ENCODE data around the gene USO1.

The USO1 gene

DNA sequence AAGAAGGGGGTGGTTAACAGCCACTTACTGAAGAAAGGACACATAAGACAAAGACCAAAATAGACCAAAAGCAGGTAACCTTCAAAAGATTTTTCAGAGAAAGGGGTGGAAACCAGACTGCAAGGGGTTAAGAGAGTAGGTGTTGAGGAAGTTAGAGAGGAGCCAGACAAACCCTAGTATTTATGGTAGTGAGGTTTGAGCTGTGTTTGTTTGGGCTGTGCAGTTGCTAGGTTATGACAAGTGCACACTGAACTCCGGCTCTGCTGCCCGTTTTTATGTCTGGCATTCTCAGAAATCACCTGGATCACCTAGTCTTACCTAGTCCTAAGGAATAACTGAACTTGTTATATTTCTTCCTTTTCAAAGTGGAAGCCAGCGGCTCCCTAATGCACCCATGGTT lies 28.3 kb upstream of the USO1 start:
- Histone ChIP-seq H3K27me3 (ENCODE audit: insufficient read depth, low read length, poor library complexity) (no peaks in the 10 kb centered on the region), H3K4me1 (ENCODE audit: insufficient read depth, low read length) (no peaks in the 10 kb centered on the region), H3K4me3 (ENCODE audit: low read depth in 1 of 2, low read length in 2 of 2) (no peak overlapping the region), H3K9ac (ENCODE audit: low read depth, low read length) (no peak overlapping the region), H3K79me2 (ENCODE audit: insufficient read depth, low read length) (no peaks in the 10 kb centered on the region), H3K4me2 (ENCODE audit: insufficient read depth, low read length) (no peak overlapping the region), H3K9me3 (ENCODE audit: insufficient read depth, low read length, severe bottlenecking) (no peaks in the 10 kb centered on the region), H2AFZ (ENCODE audit: low read depth, low read length) (no peak overlapping the region), H3K36me3 (ENCODE audit: insufficient read depth, low read length) (no peaks in the 10 kb centered on the region), H4K20me1 (ENCODE audit: insufficient read depth, low read length) (no peaks in the 10 kb centered on the region), H3K27ac (ENCODE audit: low read length) (no peak overlapping the region)
- TF ChIP-seq CTCF (IDR thresholded peaks at IDR 0.05; ENCODE audit: borderline replicate concordance, extremely low read depth, low read length, poor library complexity, severe bottlenecking), result no peak
- TF ChIP-seq EZH2 (IDR thresholded peaks at IDR 0.05; ENCODE audit: borderline replicate concordance, low read depth, low read length, severe bottlenecking), result no peak
- DNase-seq (no peak), ATAC-seq (ENCODE audit: insufficient read depth, low read depth) (no peak)

- Histone ChIP-seq H3K4me3 (ENCODE audit: low read depth in 1 of 2, low read length in 2 of 2) (no peak overlapping the region), H3K9ac (ENCODE audit: low read depth, low read length) (no peak overlapping the region), H4K20me1 (ENCODE audit: insufficient read depth, low read length) (no peaks in the 10 kb centered on the region), H3K27me3 (ENCODE audit: insufficient read depth, low read length, poor library complexity) (no peaks in the 10 kb centered on the region), H3K4me2 (ENCODE audit: insufficient read depth, low read length) (no peak overlapping the region), H2AFZ (ENCODE audit: low read depth, low read length) (no peak overlapping the region), H3K27ac (ENCODE audit: low read length) (no peak overlapping the region), H3K36me3 (ENCODE audit: insufficient read depth, low read length) (no peaks in the 10 kb centered on the region), H3K4me1 (ENCODE audit: insufficient read depth, low read length) (no peaks in the 10 kb centered on the region), H3K9me3 (ENCODE audit: insufficient read depth, low read length, severe bottlenecking) (no peaks in the 10 kb centered on the region), H3K79me2 (ENCODE audit: insufficient read depth, low read length) (no peaks in the 10 kb centered on the region)
- ATAC-seq (ENCODE audit: insufficient read depth, low read depth) (no peak), DNase-seq (no peak)
- TF ChIP-seq EZH2 (IDR thresholded peaks at IDR 0.05; ENCODE audit: borderline replicate concordance, low read depth, low read length, severe bottlenecking), result no peak
- TF ChIP-seq CTCF (IDR thresholded peaks at IDR 0.05; ENCODE audit: borderline replicate concordance, extremely low read depth, low read length, poor library complexity, severe bottlenecking), result no peak
Observed at GRCh38 chr4:75696581-75696980, 27.8 kb upstream of the USO1 start.

- H4K20me1 ChIP-seq (ENCODE audit: insufficient read depth, low read length), result no peaks in the 10 kb centered on the region
- DNase-seq, result no peak
- no peaks in the 10 kb centered on the region for H3K36me3 ChIP-seq (ENCODE audit: insufficient read depth, low read length)
- no peak overlapping the region for H3K27ac ChIP-seq (ENCODE audit: low read length)
- no peak overlapping the region for H2AFZ ChIP-seq (ENCODE audit: low read depth, low read length)
- H3K4me3 ChIP-seq (ENCODE audit: low read depth in 1 of 2, low read length in 2 of 2), result no peak overlapping the region
- H3K4me1 ChIP-seq (ENCODE audit: insufficient read depth, low read length), result no peaks in the 10 kb centered on the region
- H3K9ac ChIP-seq (ENCODE audit: low read depth, low read length), result no peak overlapping the region
- no peak for TF ChIP-seq CTCF (IDR thresholded peaks at IDR 0.05; ENCODE audit: borderline replicate concordance, extremely low read depth, low read length, poor library complexity, severe bottlenecking)
- TF ChIP-seq EZH2 (IDR thresholded peaks at IDR 0.05; ENCODE audit: borderline replicate concordance, low read depth, low read length, severe bottlenecking), result no peak
- H3K27me3 ChIP-seq (ENCODE audit: insufficient read depth, low read length, poor library complexity), result no peaks in the 10 kb centered on the region
- H3K9me3 ChIP-seq (ENCODE audit: insufficient read depth, low read length, severe bottlenecking), result no peaks in the 10 kb centered on the region
- H3K4me2 ChIP-seq (ENCODE audit: insufficient read depth, low read length), result no peak overlapping the region
- no peaks in the 10 kb centered on the region for H3K79me2 ChIP-seq (ENCODE audit: insufficient read depth, low read length)
- ATAC-seq (ENCODE audit: insufficient read depth, low read depth), result peak; percentile 33; the same call in 2 of the 3 replicates
Observed at GRCh38 chr4:75698162-75698962, 26.0 kb upstream of the USO1 start.
